H7 (cell line): Measurements from ENCODE around the gene C10orf62. TPM values are rescaled to one million over a fixed set of nuclear protein-coding genes. Genes with fewer than 3 reads are reported as not detected.

Source experiments
- total RNA-seq: library from RNA; depleted of rRNA; stranded (reverse); fragments of >200 nt; shearing (Covaris generic); gene quantifications from 2 replicates; pipeline ENCODE4 v1.2.3, GENCODE V29; 2014; rRNA removed

The C10orf62 gene
- total RNA-seq, 1 experiment from 2014 or later: not detected

Other genes with a start within 250 kb of the C10orf62 start
- gene RRP12, start 188.4 kb upstream of the C10orf62 start, total RNA-seq: 41.7 and 47.4 TPM in 2 replicates
- gene PGAM1, start 163.5 kb upstream of the C10orf62 start, total RNA-seq: 1,178 and 1,380 TPM in 2 replicates
- 71.8 and 84.5 TPM in 2 replicates for gene EXOSC1, start 143.7 kb upstream of the C10orf62 start, total RNA-seq
- gene ZDHHC16, start 143.5 kb upstream of the C10orf62 start, total RNA-seq: 36.0 and 47.6 TPM in 2 replicates
- 177 and 188 TPM in 2 replicates for gene MMS19, start 91.3 kb upstream of the C10orf62 start, total RNA-seq
- gene UBTD1, start 90.8 kb upstream of the C10orf62 start, total RNA-seq: 30.2 and 33.4 TPM in 2 replicates
- not detected in 2 replicates for gene ANKRD2, start 16.9 kb upstream of the C10orf62 start, total RNA-seq
- gene HOGA1, start 5.3 kb upstream of the C10orf62 start, total RNA-seq: 0.37 TPM in 1 of 2 replicates, not detected in the other
- 12.0 and 13.7 TPM in 2 replicates for gene MORN4, start 43.8 kb downstream of the C10orf62 start, total RNA-seq
- 19.6 and 26.2 TPM in 2 replicates for gene PI4K2A, start 51.0 kb downstream of the C10orf62 start, total RNA-seq
- 10.6 and 13.6 TPM in 2 replicates for gene AVPI1, start 97.5 kb downstream of the C10orf62 start, total RNA-seq
- gene MARVELD1, start 124.0 kb downstream of the C10orf62 start, total RNA-seq: 18.7 and 21.2 TPM in 2 replicates
- gene ZFYVE27, start 147.4 kb downstream of the C10orf62 start, total RNA-seq: 19.2 and 21.8 TPM in 2 replicates
- 1.9 and 2.3 TPM in 2 replicates for gene SFRP5, start 182.3 kb downstream of the C10orf62 start, total RNA-seq